ENCODE measurements around the gene CSNK1A1. TPM values are rescaled to one million over a fixed set of nuclear protein-coding genes. Genes with fewer than 3 reads are reported as not detected.
A peak's percentile ranks its signal among the peaks of the same experiment; 100 is the strongest.

The CSNK1A1 gene
- total RNA-seq, 3 donors from 2014 or later = 151 to 350 (median 287) TPM

- DNase-seq (ENCODE audit: low spot score in 2 of 2) = no peak
- intact Hi-C loops (cut with DNase I; ENCODE audit: low total_unique reads) = no loop called here
- Histone ChIP-seq H3K4me3 (no peak overlapping the region), H3K27me3 (no peaks in the 10 kb centered on the region), H3K9me3 (no peaks in the 10 kb centered on the region), H3K27ac (no peak overlapping the region), H3K36me3 (peaks cover 18% of the 10 kb centered on the region), H3K4me1 (no peaks in the 10 kb centered on the region)
- TF ChIP-seq CTCF (IDR thresholded peaks at IDR 0.05) = no peak
- no peak for TF ChIP-seq POLR2A (IDR thresholded peaks at IDR 0.05)
Observed at GRCh38 chr5:149510136-149510535, 41.1 kb downstream of the CSNK1A1 start.

DNA sequence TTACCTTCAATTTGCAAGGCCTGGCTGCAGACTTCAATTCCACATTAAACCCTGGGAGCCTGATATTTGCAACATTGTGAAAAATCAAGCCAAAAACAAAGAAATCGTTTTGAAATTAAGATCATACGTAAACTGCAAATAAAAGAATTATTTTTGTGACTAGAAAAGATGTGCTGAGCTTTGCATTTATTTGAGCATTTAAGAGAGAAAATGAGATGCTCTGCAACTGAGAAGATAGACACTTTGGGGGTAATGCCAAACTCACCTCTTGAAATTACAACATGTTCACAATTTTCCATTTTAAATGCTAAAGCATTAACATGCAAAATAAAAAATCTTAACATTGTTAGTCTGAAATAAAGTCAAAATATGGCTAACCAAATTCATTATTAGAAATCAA, 46.6 kb downstream of the CSNK1A1 start:
- Histone ChIP-seq H3K36me3 (peaks cover 19% of the 10 kb centered on the region), H3K9me3 (no peaks in the 10 kb centered on the region)

GRCh38 chr5:149503006-149503405, 48.2 kb downstream of the CSNK1A1 start:
- Histone ChIP-seq H3K4me3 (no peak overlapping the region), H3K9me3 (no peaks in the 10 kb centered on the region), H3K27ac (peak overlapping the region in 1 of 2 donors; percentile 31), H3K4me1 (no peaks in the 10 kb centered on the region), H3K36me3 (peaks cover 5% of the 10 kb centered on the region), H3K27me3 (no peaks in the 10 kb centered on the region)
- intact Hi-C loops (cut with DNase I; ENCODE audit: low total_unique reads) = no loop called here
- DNase-seq (ENCODE audit: low spot score in 2 of 2) = no peak
- TF ChIP-seq POLR2A (IDR thresholded peaks at IDR 0.05) (no peak), POLR2AphosphoS5 (IDR thresholded peaks at IDR 0.05) (no peak), CTCF (IDR thresholded peaks at IDR 0.05) (no peak)

More for the DNA sequence above, 46.6 kb downstream of the CSNK1A1 start:
- intact Hi-C loops (cut with DNase I; ENCODE audit: low total_unique reads) = no loop called here
- DNase-seq (ENCODE audit: low spot score in 2 of 2) = no peak
- TF ChIP-seq POLR2A (IDR thresholded peaks at IDR 0.05) (no peak), CTCF (IDR thresholded peaks at IDR 0.05) (no peak), POLR2AphosphoS5 (IDR thresholded peaks at IDR 0.05) (no peak)
- no peaks in the 10 kb centered on the region for H3K27me3 ChIP-seq
- H3K4me3 ChIP-seq = no peak overlapping the region
- no peaks in the 10 kb centered on the region for H3K4me1 ChIP-seq
- H3K27ac ChIP-seq = no peak overlapping the region

DNA sequence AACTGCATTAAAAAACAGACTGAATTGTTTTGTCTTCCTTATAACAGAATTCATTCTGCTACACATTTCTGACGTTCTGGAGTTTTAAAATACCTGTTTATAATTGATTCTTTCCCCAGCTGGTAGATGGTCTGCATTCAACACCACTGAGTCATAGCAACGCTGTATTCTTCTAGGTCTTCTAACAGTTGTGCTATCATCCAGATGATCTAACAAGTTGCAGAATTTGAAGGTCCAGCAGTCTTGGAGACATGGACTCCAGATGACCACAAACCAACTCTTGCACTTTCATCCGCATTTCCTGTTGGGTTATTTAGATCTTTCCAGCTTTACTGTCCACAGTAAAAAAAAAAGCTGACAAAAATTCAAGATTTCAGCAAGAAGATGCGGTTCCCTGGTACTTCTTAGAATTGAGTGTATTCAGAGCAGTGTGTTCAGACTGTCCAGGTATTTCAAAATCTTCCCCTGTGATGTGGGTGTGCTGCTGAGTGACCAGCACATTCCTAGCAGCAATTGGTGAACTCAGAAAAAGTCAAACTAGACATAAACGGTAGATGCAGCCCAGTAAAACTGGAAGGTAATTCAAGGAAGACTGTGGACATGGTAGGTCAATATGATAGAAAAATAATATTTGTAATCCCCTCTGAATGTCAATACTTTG, 50.2 kb downstream of the CSNK1A1 start:
- intact Hi-C loops (cut with DNase I; ENCODE audit: low total_unique reads) = no loop called here
- no peak for TF ChIP-seq CTCF (IDR thresholded peaks at IDR 0.05)
- no peak for TF ChIP-seq POLR2AphosphoS5 (IDR thresholded peaks at IDR 0.05)
- no peak for TF ChIP-seq POLR2A (IDR thresholded peaks at IDR 0.05)
- Histone ChIP-seq H3K27me3 (no peaks in the 10 kb centered on the region), H3K9me3 (no peaks in the 10 kb centered on the region), H3K4me3 (no peak overlapping the region), H3K36me3 (peaks cover 5% of the 10 kb centered on the region), H3K27ac (peak overlapping the region in 1 of 2 donors; percentile 1), H3K4me1 (peaks cover 0 to 7% of the 10 kb centered on the region in 2 donors)
- no peak for DNase-seq (ENCODE audit: low spot score in 2 of 2)

- Histone ChIP-seq H3K9me3 (no peaks in the 10 kb centered on the region), H3K36me3 (peaks cover 5% of the 10 kb centered on the region), H3K4me1 (peaks cover 0 to 7% of the 10 kb centered on the region in 2 donors), H3K27ac (peak overlapping the region; percentile 8 to 76), H3K4me3 (no peak overlapping the region), H3K27me3 (no peaks in the 10 kb centered on the region)
- no peak for DNase-seq (ENCODE audit: low spot score in 2 of 2)
- TF ChIP-seq POLR2AphosphoS5 (IDR thresholded peaks at IDR 0.05) = no peak
- TF ChIP-seq CTCF (IDR thresholded peaks at IDR 0.05) = no peak
- TF ChIP-seq POLR2A (IDR thresholded peaks at IDR 0.05) = no peak
- intact Hi-C loops (cut with DNase I; ENCODE audit: low total_unique reads) = no loop called here
Observed at GRCh38 chr5:149498724-149499336, 52.4 kb downstream of the CSNK1A1 start.
